ENCODE measurements around the gene CFI.

CFI gene

DNA sequence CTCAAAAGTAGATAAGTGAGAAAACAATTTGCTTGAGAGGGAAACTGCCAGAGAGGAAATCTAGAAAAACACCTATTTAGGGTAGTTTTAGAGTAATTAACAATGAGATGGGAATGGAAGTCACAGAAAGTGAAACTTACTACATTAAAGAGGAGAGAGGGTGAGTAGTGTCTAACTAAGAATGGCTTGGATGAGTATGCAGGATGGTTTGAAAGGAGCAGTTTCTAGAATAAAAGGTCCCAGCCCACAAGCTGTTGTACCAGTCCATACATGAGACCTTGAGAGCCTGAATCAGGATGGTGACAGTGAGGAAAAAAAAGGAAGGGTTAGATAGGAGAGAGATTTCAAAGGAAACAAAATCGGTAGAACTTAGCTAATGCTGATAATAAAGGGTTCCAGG is 15.1 kb upstream of the CFI start:
- Histone ChIP-seq H3K27me3 (no peaks in the 10 kb centered on the region), H3K4me1 (no peaks in the 10 kb centered on the region), H3K36me3 (peaks cover 34% of the 10 kb centered on the region), H3K9me3 (no peaks in the 10 kb centered on the region), H3K4me3 (ENCODE audit: low read depth, low read length) (peak overlapping the region; percentile 97)
- DNase-seq: no peak
- TF ChIP-seq, protein P1, sequence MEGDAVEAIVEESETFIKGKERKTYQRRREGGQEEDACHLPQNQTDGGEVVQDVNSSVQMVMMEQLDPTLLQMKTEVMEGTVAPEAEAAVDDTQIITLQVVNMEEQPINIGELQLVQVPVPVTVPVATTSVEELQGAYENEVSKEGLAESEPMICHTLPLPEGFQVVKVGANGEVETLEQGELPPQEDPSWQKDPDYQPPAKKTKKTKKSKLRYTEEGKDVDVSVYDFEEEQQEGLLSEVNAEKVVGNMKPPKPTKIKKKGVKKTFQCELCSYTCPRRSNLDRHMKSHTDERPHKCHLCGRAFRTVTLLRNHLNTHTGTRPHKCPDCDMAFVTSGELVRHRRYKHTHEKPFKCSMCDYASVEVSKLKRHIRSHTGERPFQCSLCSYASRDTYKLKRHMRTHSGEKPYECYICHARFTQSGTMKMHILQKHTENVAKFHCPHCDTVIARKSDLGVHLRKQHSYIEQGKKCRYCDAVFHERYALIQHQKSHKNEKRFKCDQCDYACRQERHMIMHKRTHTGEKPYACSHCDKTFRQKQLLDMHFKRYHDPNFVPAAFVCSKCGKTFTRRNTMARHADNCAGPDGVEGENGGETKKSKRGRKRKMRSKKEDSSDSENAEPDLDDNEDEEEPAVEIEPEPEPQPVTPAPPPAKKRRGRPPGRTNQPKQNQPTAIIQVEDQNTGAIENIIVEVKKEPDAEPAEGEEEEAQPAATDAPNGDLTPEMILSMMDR (IDR thresholded peaks at IDR 0.05; ENCODE audit: low read depth, low read length): no peak

DNA sequence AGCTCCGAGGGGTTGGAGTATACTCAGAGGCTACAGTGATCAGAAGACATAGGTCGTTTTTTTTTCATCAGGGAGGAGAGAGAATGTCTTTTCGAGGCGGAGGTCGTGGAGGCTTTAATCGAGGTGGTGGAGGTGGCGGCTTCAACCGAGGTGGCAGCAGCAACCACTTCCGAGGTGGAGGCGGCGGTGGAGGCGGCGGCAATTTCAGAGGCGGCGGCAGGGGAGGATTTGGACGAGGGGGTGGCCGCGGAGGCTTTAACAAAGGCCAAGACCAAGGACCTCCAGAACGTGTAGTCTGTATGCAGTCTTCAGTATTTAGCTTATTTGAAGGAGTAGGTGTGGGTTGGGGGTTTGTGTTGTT is 14.3 kb upstream of the CFI start:
- Histone ChIP-seq H3K9me3 (no peaks in the 10 kb centered on the region), H3K27me3 (no peaks in the 10 kb centered on the region), H3K4me1 (no peaks in the 10 kb centered on the region), H3K4me3 (ENCODE audit: low read depth, low read length) (peak overlapping the region; percentile 97), H3K36me3 (peaks cover 27% of the 10 kb centered on the region)
- TF ChIP-seq, protein P1 (IDR thresholded peaks at IDR 0.05; ENCODE audit: low read depth, low read length): no peak
- no peak for DNase-seq

DNA sequence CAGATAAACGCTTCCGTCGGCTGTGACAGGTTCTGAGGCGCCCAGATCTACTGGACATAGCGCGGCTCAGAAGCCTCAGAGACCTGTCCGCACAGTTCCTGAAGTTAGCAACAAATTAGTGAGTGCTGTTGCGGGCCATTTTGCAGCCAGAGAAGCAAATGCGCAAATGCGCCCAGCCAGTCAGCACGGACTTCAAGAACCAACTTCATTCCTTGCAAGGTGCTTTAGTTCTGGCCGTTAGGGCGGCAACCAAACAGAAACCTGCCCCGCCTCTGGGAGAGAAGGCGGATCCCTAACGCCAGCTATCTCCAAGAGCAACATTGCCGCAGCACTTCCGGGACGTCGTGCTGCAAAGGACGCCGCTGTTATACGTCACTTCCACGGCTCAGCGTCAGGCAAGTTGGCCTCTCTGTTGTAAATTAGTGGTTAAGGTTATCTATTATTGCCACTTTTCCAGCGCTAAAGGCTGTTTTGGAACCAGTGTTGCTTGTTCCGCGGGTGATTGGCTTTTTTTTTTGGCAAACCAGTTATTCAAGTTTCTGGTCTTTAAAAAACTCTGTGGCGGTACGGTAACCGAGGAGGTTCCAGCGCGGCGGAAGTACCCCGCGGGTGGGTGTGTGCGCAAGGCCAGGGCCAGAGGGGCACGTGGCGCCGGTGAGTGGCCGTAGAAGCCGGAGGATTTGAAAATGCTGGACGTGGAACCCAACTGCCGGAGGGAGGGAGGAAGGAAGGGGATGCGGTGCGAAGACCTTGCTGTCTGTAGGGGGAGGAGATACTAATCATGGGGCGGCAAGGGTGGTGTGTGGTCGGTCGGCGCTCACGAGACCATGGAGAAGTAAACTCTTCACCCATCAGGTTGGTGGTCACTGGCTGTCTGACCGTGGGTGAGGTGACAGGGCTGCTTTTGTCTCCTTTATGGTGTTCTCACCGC is 13.6 kb upstream of the CFI start, which contains the start of gene GAR1:
TSS of gene GAR1 (plus strand) at position 612 of the 931 bp plus-strand sequence. CDS start 403 bp downstream, outside the sequence.
- Histone ChIP-seq H3K27me3 (no peaks in the 10 kb centered on the region), H3K36me3 (peaks cover 22% of the 10 kb centered on the region), H3K9me3 (no peaks in the 10 kb centered on the region), H3K4me3 (ENCODE audit: low read depth, low read length) (peak within 1 kb of the TSS; percentile 97), H3K4me1 (no peaks in the 10 kb centered on the region)
- peak; percentile 85 for DNase-seq
- TF ChIP-seq, protein P1 (IDR thresholded peaks at IDR 0.05; ENCODE audit: low read depth, low read length): no peak

DNA sequence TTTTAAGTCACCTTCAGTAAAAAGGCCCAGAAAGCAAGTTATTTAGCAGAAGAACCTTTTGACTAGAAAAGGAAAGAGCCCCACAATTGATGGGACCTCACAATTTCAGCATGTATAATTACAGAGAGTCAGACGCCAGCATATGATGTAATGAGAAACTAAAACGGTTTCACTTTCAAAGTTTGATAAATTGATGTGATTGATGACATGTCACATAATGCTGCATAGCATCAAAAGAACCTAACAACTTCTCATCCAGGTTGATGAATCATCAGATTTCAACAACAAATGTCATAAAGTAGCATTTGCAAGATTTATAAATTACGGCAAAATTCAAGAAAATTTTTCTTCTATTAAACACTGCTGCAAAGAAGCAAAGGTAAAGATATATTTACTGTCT is 9.9 kb upstream of the CFI start:
- H3K27me3 ChIP-seq: no peaks in the 10 kb centered on the region
- H3K4me1 ChIP-seq: no peaks in the 10 kb centered on the region
- no peak for DNase-seq
- TF ChIP-seq, protein P1 (IDR thresholded peaks at IDR 0.05; ENCODE audit: low read depth, low read length): no peak
- no peaks in the 10 kb centered on the region for H3K9me3 ChIP-seq
- no peaks in the 10 kb centered on the region for H3K36me3 ChIP-seq
- H3K4me3 ChIP-seq (ENCODE audit: low read depth, low read length): no peak overlapping the region

DNA sequence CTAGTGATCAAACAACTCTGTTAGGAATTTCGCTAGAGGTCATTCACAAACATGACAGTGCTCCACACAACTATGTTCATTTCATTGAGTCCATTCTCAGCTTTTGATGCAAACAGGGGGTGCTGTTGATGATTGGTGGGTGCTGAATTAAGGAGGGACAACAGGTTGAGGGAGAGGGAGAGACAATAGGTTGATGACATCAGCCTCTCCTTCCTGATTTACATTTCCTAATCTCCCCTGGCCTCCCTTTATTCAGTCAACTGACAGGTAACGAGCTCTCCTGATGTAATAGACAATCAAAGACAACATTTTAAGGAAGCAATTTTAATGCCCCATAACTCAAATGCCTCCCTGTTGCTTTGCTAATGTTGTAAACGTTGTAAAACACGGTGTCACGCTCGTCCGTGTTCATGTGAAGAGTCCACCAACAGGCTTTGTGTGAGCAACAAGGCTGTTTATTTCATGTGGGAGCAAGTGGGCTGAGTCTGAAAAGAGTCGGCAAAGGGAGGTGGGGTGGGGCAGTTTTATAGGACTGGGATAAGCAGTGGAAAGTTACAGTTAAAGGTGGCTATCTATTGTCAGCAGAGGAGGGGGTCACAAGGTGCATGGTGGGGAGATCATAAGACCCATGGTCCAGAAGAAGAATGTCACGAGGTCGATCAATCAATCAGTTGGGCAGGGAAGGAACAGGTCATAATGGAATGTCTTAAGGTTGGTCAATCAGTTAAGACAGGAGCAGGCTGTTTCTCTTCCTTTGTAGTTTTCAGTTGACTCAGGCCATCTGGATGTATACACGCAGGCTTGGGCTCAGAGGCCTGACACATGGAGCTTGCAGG is 9.0 kb upstream of the CFI start:
- no peaks in the 10 kb centered on the region for H3K4me1 ChIP-seq
- no peaks in the 10 kb centered on the region for H3K9me3 ChIP-seq
- TF ChIP-seq, protein P1 (IDR thresholded peaks at IDR 0.05; ENCODE audit: low read depth, low read length): no peak
- H3K36me3 ChIP-seq: no peaks in the 10 kb centered on the region
- DNase-seq: no peak
- H3K4me3 ChIP-seq (ENCODE audit: low read depth, low read length): no peak overlapping the region
- no peaks in the 10 kb centered on the region for H3K27me3 ChIP-seq
